GM21423 (cell line): Measurements from ENCODE around the gene FRA10AC1.
A peak's percentile ranks its signal among the peaks of the same experiment; 100 is the strongest.
"Not testable (repeated sequence)": the region's sequence is repeated elsewhere in the genome, so short reads cannot be mapped to it uniquely, and the experiment has no call there.

Experiments used
- ATAC-seq: cut with Tn5 transposase; IDR thresholded peaks from one replicate; pipeline ENCODE4 v1.9.1; 2021; ENCODE audit warnings: mild to moderate bottlenecking, moderate library complexity; ENCODE audit not compliant: unreplicated experiment

FRA10AC1 gene

GRCh38 chr10:93703841-93704240, 1.4 kb upstream of the FRA10AC1 start:
- no peak for ATAC-seq

- ATAC-seq, result peak; percentile 5
Observed at GRCh38 chr10:93703066-93703465, 674 bp upstream of the FRA10AC1 start.

- peak; percentile 15 for ATAC-seq
Observed at GRCh38 chr10:93701866-93702209, 554 bp downstream of the FRA10AC1 start.

- no peak for ATAC-seq
Observed at GRCh38 chr10:93697207-93697606, 5.2 kb downstream of the FRA10AC1 start.

- not testable (repeated sequence) for ATAC-seq
Observed at GRCh38 chr10:93696582-93696981, 5.8 kb downstream of the FRA10AC1 start.

- ATAC-seq, result no peak
Observed at GRCh38 chr10:93695740-93696139, 6.7 kb downstream of the FRA10AC1 start.

- no peak for ATAC-seq
Observed at GRCh38 chr10:93687737-93688136, 14.7 kb downstream of the FRA10AC1 start.

- no peak for ATAC-seq
Observed at GRCh38 chr10:93680412-93681047, 21.9 kb downstream of the FRA10AC1 start.

GRCh38 chr10:93678805-93679587, 23.4 kb downstream of the FRA10AC1 start:
- no peak for ATAC-seq

- no peak for ATAC-seq
Observed at GRCh38 chr10:93678386-93678785, 24.0 kb downstream of the FRA10AC1 start.

GRCh38 chr10:93673791-93674190, 28.6 kb downstream of the FRA10AC1 start:
- ATAC-seq, result no peak

- no peak for ATAC-seq
Observed at GRCh38 chr10:93672890-93673289, 29.5 kb downstream of the FRA10AC1 start.

- ATAC-seq, result no peak
Observed at GRCh38 chr10:93672022-93672678, 30.2 kb downstream of the FRA10AC1 start.

- ATAC-seq, result no peak
Observed at GRCh38 chr10:93671042-93671441, 31.4 kb downstream of the FRA10AC1 start.

- ATAC-seq, result no peak
Observed at GRCh38 chr10:93670372-93670771, 32.0 kb downstream of the FRA10AC1 start.

GRCh38 chr10:93667795-93668194, 34.6 kb downstream of the FRA10AC1 start:
- ATAC-seq, result no peak

- ATAC-seq, result no peak
Observed at GRCh38 chr10:93666030-93666429, 36.4 kb downstream of the FRA10AC1 start.

- ATAC-seq, result no peak
Observed at GRCh38 chr10:93657757-93658156, 44.6 kb downstream of the FRA10AC1 start.

GRCh38 chr10:93656155-93656554, 46.2 kb downstream of the FRA10AC1 start:
- ATAC-seq, result no peak

GRCh38 chr10:93654201-93654600, 48.2 kb downstream of the FRA10AC1 start:
- ATAC-seq, result no peak

GRCh38 chr10:93652857-93653256, 49.5 kb downstream of the FRA10AC1 start:
- no peak for ATAC-seq

- no peak for ATAC-seq
Observed at GRCh38 chr10:93639791-93640190, 62.6 kb downstream of the FRA10AC1 start.
